H1 (cell line): ENCODE results near the gene CACNA1G. TPM values are rescaled to one million over a fixed set of nuclear protein-coding genes. Genes with fewer than 3 reads are reported as not detected.
A peak's percentile ranks its signal among the peaks of the same experiment; 100 is the strongest.

Source experiments
- CTCF ChIA-PET: fragments of 300-600 bp; sonication (Branson Sonifier 250); formaldehyde crosslinking; loops from one replicate; lab custom pipeline; 2021; ENCODE audit not compliant: partially characterized antibody; lab: Charles Lee
- POLR2A ChIA-PET: fragments of 300-600 bp; sonication (Branson Sonifier 250); formaldehyde crosslinking; loops from one replicate; lab custom pipeline; 2021; ENCODE audit warnings: inconsistent platforms; ENCODE audit not compliant: partially characterized antibody; lab: Charles Lee
- DNase-seq, 2 experiments: peaks; one replicate each; pipeline versions ENCODE4 v3.0.0 to v3.0.0-alpha.2; 2010 to 2022; ENCODE audit warnings: low spot score in 2 of 2, low read depth in 1 of 2, mixed read lengths in 1 of 2
- FAIRE-seq: peaks from 2 replicates; lab custom pipeline; 2011; peaks lifted over from hg19 to GRCh38; lab: Jason Lieb, UNC
- H2AFZ ChIP-seq: 2 replicates; pipeline ENCODE4 v1.8.1; 2012; ENCODE audit warnings: low read length, inconsistent platforms
- H2AK5ac ChIP-seq: 2 replicates; pipeline ENCODE4 v1.6.1; 2013; ENCODE audit warnings: low read depth, low read length
- H2BK120ac ChIP-seq: replicated peaks from 2 replicates; pipeline ENCODE3; 2013; ENCODE audit warnings: low read depth, low read length, inconsistent platforms
- H2BK12ac ChIP-seq: 2 replicates; pipeline ENCODE4 v1.6.1; 2013; ENCODE audit warnings: low read depth, low read length
- H2BK15ac ChIP-seq: 2 replicates; pipeline ENCODE4 v1.6.1; 2013; ENCODE audit warnings: low read length
- H2BK20ac ChIP-seq: 2 replicates; pipeline ENCODE4 v1.6.1; 2013; ENCODE audit warnings: low read length
- H2BK5ac ChIP-seq: 2 replicates; pipeline ENCODE4 v1.6.1; 2013; ENCODE audit warnings: low read depth, low read length
- H3K14ac ChIP-seq: 2 replicates; pipeline ENCODE4 v1.6.1; 2013; ENCODE audit warnings: inconsistent platforms; ENCODE audit not compliant: insufficient read length
- H3K18ac ChIP-seq: 2 replicates; pipeline ENCODE4 v1.6.1; 2013; ENCODE audit warnings: low read length; ENCODE audit errors: extremely low read depth
- H3K23ac ChIP-seq: 2 replicates; pipeline ENCODE4 v1.6.1; 2013; ENCODE audit warnings: inconsistent platforms; ENCODE audit not compliant: insufficient read length
- H3K23me2 ChIP-seq: 2 replicates; pipeline ENCODE4 v1.6.1; 2013; ENCODE audit warnings: low read depth, low read length
- H3K27ac ChIP-seq: 2 replicates; pipeline ENCODE4 v1.6.1; 2011; ENCODE audit warnings: low read depth, low read length, inconsistent platforms
- H3K27me3 ChIP-seq, 4 experiments: replicated peaks in 1 of 4; 1 replicate in 1 of 4; 2 replicates in 3 of 4; pipeline versions ENCODE4 v1.6.1 to v1.8.1; 2011 to 2013; ENCODE audit warnings: low read length in 3 of 4, mild to moderate bottlenecking in 3 of 4, inconsistent platforms in 2 of 4, mixed read lengths in 2 of 4, moderate library complexity in 1 of 4; ENCODE audit not compliant: control insufficient read depth in 3 of 4, insufficient read depth in 3 of 4; ENCODE audit errors: extremely low read depth in 1 of 4
- H3K36me3 ChIP-seq, 4 experiments: 2 replicates each; pipeline versions ENCODE4 v1.6.1 to v1.8.1; 2011 to 2013; ENCODE audit warnings: mild to moderate bottlenecking in 4 of 4, low read length in 3 of 4, moderate library complexity in 2 of 4, control low read depth in 1 of 4, inconsistent platforms in 1 of 4; ENCODE audit not compliant: insufficient read depth in 4 of 4, control insufficient read depth in 2 of 4
- H3K4ac ChIP-seq: replicated peaks from 2 replicates; pipeline ENCODE3; 2013; ENCODE audit warnings: low read length, low read depth, mixed read lengths, inconsistent platforms; ENCODE audit not compliant: insufficient read length
- H3K4me1 ChIP-seq, 4 experiments: replicated peaks in 1 of 4; 1 replicate in 1 of 4; 2 replicates in 3 of 4; pipeline versions ENCODE4 v1.6.1 to v1.8.1; 2011 to 2013; ENCODE audit warnings: low read length in 3 of 4, inconsistent platforms in 2 of 4, mixed read lengths in 1 of 4; ENCODE audit not compliant: insufficient read depth in 4 of 4, control insufficient read depth in 3 of 4
- H3K4me2 ChIP-seq, 2 experiments: 2 replicates each; pipeline versions ENCODE4 v1.6.1 to v1.8.1; 2011 to 2013; ENCODE audit warnings: low read depth in 2 of 2, low read length in 2 of 2, control low read depth in 1 of 2, inconsistent platforms in 1 of 2, mild to moderate bottlenecking in 1 of 2; ENCODE audit not compliant: insufficient read depth in 1 of 2
- H3K4me3 ChIP-seq, 4 experiments: fragments of 200-600, 300-600 bp in 1 of 4; sonication (generic), shearing (Covaris generic), sonication (Bioruptor Twin) in 1 of 4; 2 replicates each; pipeline versions ENCODE4 v1.5.1 to v1.8.1; 2011 to 2016; ENCODE audit warnings: low read length in 4 of 4, low read depth in 3 of 4, control low read depth in 2 of 4, inconsistent platforms in 2 of 4, mild to moderate bottlenecking in 2 of 4, mixed read lengths in 1 of 4, moderate library complexity in 1 of 4; ENCODE audit not compliant: insufficient read depth in 2 of 4; ENCODE audit errors: extremely low read depth in 1 of 4
- H3K56ac ChIP-seq: replicated peaks from 2 replicates; pipeline ENCODE3; 2013; ENCODE audit warnings: low read depth, mild to moderate bottlenecking, mixed read lengths, low read length, inconsistent platforms; ENCODE audit not compliant: insufficient read length
- H3K79me1 ChIP-seq: 2 replicates; pipeline ENCODE4 v1.6.1; 2013; ENCODE audit warnings: low read depth, low read length, control low read depth
- H3K79me2 ChIP-seq, 2 experiments: 2 replicates each; pipeline versions ENCODE4 v1.6.1 to v1.8.1; 2012 to 2013; ENCODE audit warnings: low read length in 2 of 2, mild to moderate bottlenecking in 2 of 2, inconsistent platforms in 1 of 2; ENCODE audit not compliant: insufficient read depth in 2 of 2, control insufficient read depth in 1 of 2
- H3K9ac ChIP-seq, 4 experiments: replicated peaks in 1 of 4; 1 replicate in 1 of 4; 2 replicates in 3 of 4; pipeline versions ENCODE4 v1.6.1 to v1.8.1; 2011 to 2013; ENCODE audit warnings: low read depth in 3 of 4, low read length in 3 of 4, control low read depth in 2 of 4, mild to moderate bottlenecking in 2 of 4, moderate library complexity in 2 of 4, inconsistent platforms in 1 of 4; ENCODE audit errors: extremely low read depth in 1 of 4
- H3K9me3 ChIP-seq, 2 experiments: 2 replicates each; pipeline versions ENCODE4 v1.6.1 to v1.8.1; 2012 to 2013; ENCODE audit warnings: mild to moderate bottlenecking in 2 of 2, moderate library complexity in 2 of 2, control low read depth in 1 of 2, inconsistent platforms in 1 of 2, low read depth in 1 of 2, low read length in 1 of 2, mixed read lengths in 1 of 2; ENCODE audit not compliant: insufficient read depth in 2 of 2
- H4K20me1 ChIP-seq, 2 experiments: replicated peaks in 1 of 2; 2 replicates each; pipeline versions ENCODE3 to v1.8.1; 2011 to 2013; ENCODE audit warnings: inconsistent platforms in 2 of 2, low read length in 2 of 2, mild to moderate bottlenecking in 1 of 2; ENCODE audit not compliant: insufficient read depth in 2 of 2, control insufficient read depth in 1 of 2
- H4K5ac ChIP-seq: 2 replicates; pipeline ENCODE4 v1.6.1; 2013; ENCODE audit warnings: low read length, low read depth, mixed read lengths, inconsistent platforms; ENCODE audit not compliant: insufficient read length
- H4K8ac ChIP-seq: 2 replicates; pipeline ENCODE4 v1.8.0; 2013; ENCODE audit warnings: mild to moderate bottlenecking, moderate library complexity, low read length, inconsistent platforms; ENCODE audit not compliant: insufficient read depth; ENCODE audit errors: extremely low read depth
- H4K91ac ChIP-seq: replicated peaks from 2 replicates; pipeline ENCODE3; 2013; ENCODE audit warnings: low read length, mixed read lengths, inconsistent platforms; ENCODE audit not compliant: insufficient read length
- ASH2L ChIP-seq: fragments of 200-600, 300-600 bp; sonication (generic); IDR thresholded peaks from one replicate; pipeline ENCODE4 v1.7.1; 2017; ENCODE audit warnings: low read length
- ATF3 ChIP-seq: IDR thresholded peaks from 2 replicates; pipeline ENCODE4 v1.6.1; 2011; ENCODE audit warnings: low read depth, mild to moderate bottlenecking, low read length; ENCODE audit not compliant: insufficient read depth
- CHD2 ChIP-seq: IDR thresholded peaks from 2 replicates; pipeline ENCODE4 v1.6.1; 2012; ENCODE audit warnings: low read length, improper control_type of control experiment
- CREB1 ChIP-seq: IDR thresholded peaks from 2 replicates; pipeline ENCODE4 v1.6.1; 2012; ENCODE audit warnings: inconsistent platforms
- JUN ChIP-seq: IDR thresholded peaks from 2 replicates; pipeline ENCODE4 v1.6.1; 2011; ENCODE audit warnings: low read depth, mild to moderate bottlenecking, improper control_type of control experiment, low read length
- KDM4A ChIP-seq: IDR thresholded peaks from one replicate; pipeline ENCODE4 v1.7.1; 2012; ENCODE audit warnings: low read depth, mild to moderate bottlenecking, moderate library complexity, low read length, inconsistent platforms; ENCODE audit not compliant: severe bottlenecking
- PHF8 ChIP-seq: fragments of 200-600 bp; sonication (generic); conservative IDR thresholded peaks from 2 replicates; pipeline ENCODE4 v1.7.1; 2012; ENCODE audit warnings: low read depth, mild to moderate bottlenecking, inconsistent platforms, low read length, moderate library complexity
- POLR2AphosphoS5 ChIP-seq: IDR thresholded peaks from 2 replicates; pipeline ENCODE4 v1.6.1; 2011; ENCODE audit warnings: low read depth, low read length
- RXRA ChIP-seq: IDR thresholded peaks from 2 replicates; pipeline ENCODE4 v1.6.1; 2011; ENCODE audit warnings: low read depth, mild to moderate bottlenecking, low read length, moderate library complexity; ENCODE audit not compliant: insufficient read depth
- SRF ChIP-seq: IDR thresholded peaks from 2 replicates; pipeline ENCODE4 v1.6.1; 2011; ENCODE audit warnings: mild to moderate bottlenecking, low read depth, low read length, moderate library complexity
- TAF7 ChIP-seq: optimal IDR thresholded peaks from 2 replicates; pipeline ENCODE3; 2011; ENCODE audit warnings: low read depth, mild to moderate bottlenecking, inconsistent platforms, low read length, moderate library complexity, borderline replicate concordance
- TBP ChIP-seq: IDR thresholded peaks from 2 replicates; pipeline ENCODE4 v1.6.1; 2011; ENCODE audit warnings: low read depth, low read length, improper control_type of control experiment
- WGBS, 2 experiments: shearing (Covaris generic) in 1 of 2; methylation state at CpG; one replicate each; pipeline versions ENCODE4 v1.1.6 to v1.1.7; 2013 to 2015; ENCODE audit warnings: low lambda C conversion rate in 2 of 2, mixed read lengths in 2 of 2, inconsistent platforms in 1 of 2, low coverage in 1 of 2, missing lambda C conversion rate in 1 of 2; ENCODE audit not compliant: insufficient replicate concordance in 2 of 2, insufficient coverage in 1 of 2, insufficient read length in 1 of 2; ENCODE audit errors: extremely low coverage in 1 of 2, missing lambda C conversion rate in 1 of 2; 5-methylcytosine and 5-hydroxymethylcytosine counted together
- polyA plus RNA-seq, 7 experiments: library from polyadenylated mRNA; depleted of rRNA in 3 of 7; stranded (reverse) in 5 of 7; unstranded in 2 of 7; fragments of >200 nt in 5 of 7; fragments of 200-250 nt in 2 of 7; gene quantifications; 1 replicate in 5 of 7; 2 replicates in 1 of 7; 4 replicates in 1 of 7; pipeline versions ENCODE4 v1.2.1 to v1.2.3, GENCODE V29; 2011 to 2013; ENCODE audit warnings: missing spikeins in 2 of 7, mixed read lengths in 2 of 7
- total RNA-seq: library from RNA; stranded (reverse); fragmentation: NEBNext Ultra II Directional; extraction: Animal tissue kit (Norgen Biotek cat#: 25700); gene quantifications from 2 replicates; pipeline ENCODE4 v1.2.1, GENCODE V29; 2021

The CACNA1G gene
- total and polyA plus RNA-seq, 2 of the 8 experiments (the other 6 are each of a cell fraction or from before 2014, with no cell fraction given), result 2.9 to 4.9 TPM

DNA sequence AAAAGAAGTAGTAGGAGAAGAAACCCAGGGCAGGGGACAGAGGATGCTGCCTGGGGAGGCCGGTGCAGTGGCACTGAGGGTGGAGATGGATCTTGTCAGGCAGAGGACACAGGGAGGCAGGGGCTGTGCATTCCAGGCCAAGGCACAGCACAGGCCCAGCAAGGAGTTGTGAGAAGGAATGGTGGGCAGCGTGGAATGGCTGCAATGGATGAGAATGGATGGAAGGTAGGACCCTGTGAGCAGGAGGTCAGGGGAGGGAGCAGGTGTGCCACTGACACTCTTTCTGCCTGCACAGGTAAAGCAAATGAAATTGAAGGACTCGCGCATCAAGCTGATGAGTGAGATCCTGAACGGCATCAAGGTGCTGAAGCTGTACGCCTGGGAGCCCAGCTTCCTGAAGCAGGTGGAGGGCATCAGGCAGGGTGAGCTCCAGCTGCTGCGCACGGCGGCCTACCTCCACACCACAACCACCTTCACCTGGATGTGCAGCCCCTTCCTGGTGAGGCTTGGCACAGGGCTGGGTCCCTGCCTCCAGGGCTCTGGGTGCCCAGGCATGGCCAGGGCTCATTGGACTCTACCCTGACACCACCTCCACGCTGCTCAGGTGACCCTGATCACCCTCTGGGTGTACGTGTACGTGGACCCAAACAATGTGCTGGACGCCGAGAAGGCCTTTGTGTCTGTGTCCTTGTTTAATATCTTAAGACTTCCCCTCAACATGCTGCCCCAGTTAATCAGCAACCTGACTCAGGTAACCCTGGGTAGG lies 106.9 kb downstream of the CACNA1G start:
- H3K56ac ChIP-seq, result no peak overlapping the region
- ChIA-PET POLR2A (no interaction called here), CTCF (interaction anchor here (0.6 to 10.0 kb wide), 11 partner anchors 12 to 124 kb away, joined by 3 to 96 read pairs (median 4); partner anchors contain the start of gene CACNA1G)
- H3K4me3 ChIP-seq, result no peak overlapping the region
- H3K14ac ChIP-seq, result no peak overlapping the region
- peak overlapping the region; percentile 90 for H2AK5ac ChIP-seq
- no peaks in the 10 kb centered on the region for H3K79me1 ChIP-seq
- H4K5ac ChIP-seq, result no peak overlapping the region
- peaks cover 0 to 14% (median 3%) of the 10 kb centered on the region in 4 experiments; a peak in 5 of 7 replicates for H3K4me1 ChIP-seq
- no peak overlapping the region; the same call in 1 of the 2 replicates for H4K8ac ChIP-seq
- no peak overlapping the region for H3K23ac ChIP-seq
- H3K18ac ChIP-seq, result peak overlapping the region; percentile 48; the same call in 1 of the 2 replicates
- no peak overlapping the region for H3K27ac ChIP-seq
- no peak overlapping the region for H3K9ac ChIP-seq
- no peaks in the 10 kb centered on the region for H3K27me3 ChIP-seq
- no peak overlapping the region for H2AFZ ChIP-seq
- H4K91ac ChIP-seq, result peak overlapping the region; percentile 10
- H3K9me3 ChIP-seq, result no peaks in the 10 kb centered on the region
- no peak overlapping the region for H3K4me2 ChIP-seq
- 0 out of 2 replicates have a peak overlapping the region, but pooled peaks have one; percentile 30 for H2BK5ac ChIP-seq
- peak overlapping the region; percentile 36; the same call in 1 of the 2 replicates for H2BK15ac ChIP-seq
- H3K36me3 ChIP-seq, result no peaks in the 10 kb centered on the region
- no peaks in the 10 kb centered on the region for H4K20me1 ChIP-seq
- WGBS, 2 experiments, result 94% methylated on average over 14 of the region's 14 CpGs; no CpG with 5 or more reads in 1 of the 2 experiments
- H3K4ac ChIP-seq, result peak overlapping the region; percentile 32
- peak overlapping the region; percentile 86 for H2BK20ac ChIP-seq
- DNase-seq, result no peak
- FAIRE-seq, result no peak
- H2BK120ac ChIP-seq, result no peak overlapping the region
- no peaks in the 10 kb centered on the region for H3K79me2 ChIP-seq
- H2BK12ac ChIP-seq, result peak overlapping the region; percentile 44; the same call in 1 of the 2 replicates
- no peaks in the 10 kb centered on the region for H3K23me2 ChIP-seq
- TF ChIP-seq ASH2L (no peak), ATF3 (no peak), POLR2AphosphoS5 (no peak), JUN (no peak), SRF (no peak), CHD2 (no peak), TAF7 (no peak), KDM4A (no peak), TBP (no peak), CREB1 (no peak), RXRA (no peak), PHF8 (no peak)
